SK-N-SH (cell line): ENCODE measurements around the gene IQSEC3. TPM values are rescaled to one million over a fixed set of nuclear protein-coding genes. Genes with fewer than 3 reads are reported as not detected.

Experiments used
- CTCF ChIA-PET: fragments of 300-600, 350-600 bp; formaldehyde crosslinking; extraction: SDS; loops from one replicate; lab custom pipeline; 2021; lab: Yijun Ruan, JAX
- POLR2A ChIA-PET: fragments of 350-600 bp; sonication (Branson Sonifier 250); formaldehyde crosslinking; extraction: SDS; loops from one replicate; lab custom pipeline; 2020; ENCODE audit warnings: antibody characterized with exemption, inconsistent platforms; lab: Yijun Ruan, JAX
- DNase-seq: peaks from one replicate; pipeline ENCODE4 v3.0.0; 2012
- H2AFZ ChIP-seq: fragments of 200-600 bp; sonication (generic); 2 replicates; pipeline ENCODE4 v1.8.1; 2016; ENCODE audit warnings: antibody characterized with exemption, mild to moderate bottlenecking, low read depth
- H3F3A ChIP-seq: fragments of 200-600 bp; sonication (generic); replicated peaks from 2 replicates; pipeline ENCODE3; 2016; ENCODE audit warnings: antibody characterized with exemption, mild to moderate bottlenecking; ENCODE audit not compliant: insufficient read depth
- H3K27ac ChIP-seq, 2 experiments: fragments of 200-500 bp in 1 of 2; fragments of 200-600 bp in 1 of 2; sonication (Bioruptor generic) in 1 of 2; sonication (generic), shearing (Covaris generic) in 1 of 2; 2 replicates each; pipeline versions ENCODE4 v1.5.1 to v1.6.1; 2014 to 2016; ENCODE audit warnings: low read depth in 2 of 2, inconsistent platforms in 1 of 2, low read length in 1 of 2, mild to moderate bottlenecking in 1 of 2, mixed read lengths in 1 of 2
- H3K27me3 ChIP-seq: fragments of 200-600 bp; sonication (generic), shearing (Covaris generic); 2 replicates; pipeline ENCODE4 v1.6.1; 2016; ENCODE audit warnings: mixed run types; ENCODE audit not compliant: insufficient read depth
- H3K36me3 ChIP-seq, 2 experiments: fragments of 200-500 bp in 1 of 2; fragments of 200-600 bp in 1 of 2; sonication (Bioruptor generic) in 1 of 2; sonication (generic) in 1 of 2; replicated peaks in 1 of 2; 2 replicates each; pipeline versions ENCODE3 to v1.5.1; 2014 to 2016; ENCODE audit warnings: low read length in 1 of 2, mild to moderate bottlenecking in 1 of 2; ENCODE audit not compliant: insufficient read depth in 2 of 2, control insufficient read depth in 1 of 2
- H3K4me1 ChIP-seq, 2 experiments: fragments of 200-500 bp in 1 of 2; fragments of 200-600 bp in 1 of 2; sonication (Bioruptor generic) in 1 of 2; sonication (generic), shearing (Covaris generic) in 1 of 2; 2 replicates each; pipeline versions ENCODE4 v1.5.1 to v1.6.1; 2014 to 2016; ENCODE audit warnings: low read depth in 1 of 2, low read length in 1 of 2, mixed run types in 1 of 2; ENCODE audit not compliant: insufficient read depth in 2 of 2, control insufficient read depth in 1 of 2
- H3K4me2 ChIP-seq: fragments of 200-600 bp; sonication (generic), shearing (Covaris generic); 2 replicates; pipeline ENCODE4 v1.6.1; 2017; ENCODE audit warnings: mixed run types
- H3K4me3 ChIP-seq, 2 experiments: fragments of 200-500 bp in 1 of 2; fragments of 200-600 bp in 1 of 2; sonication (Bioruptor generic) in 1 of 2; sonication (generic), shearing (Covaris generic) in 1 of 2; 2 replicates each; pipeline versions ENCODE4 v1.5.1 to v1.8.1; 2014 to 2016; ENCODE audit warnings: low read depth in 2 of 2, inconsistent platforms in 1 of 2, low read length in 1 of 2, mild to moderate bottlenecking in 1 of 2, mixed read lengths in 1 of 2, moderate library complexity in 1 of 2
- H3K79me2 ChIP-seq: fragments of 200-600 bp; sonication (generic); 2 replicates; pipeline ENCODE4 v1.8.1; 2017; ENCODE audit warnings: mild to moderate bottlenecking; ENCODE audit not compliant: insufficient read depth
- H3K9ac ChIP-seq: fragments of 200-600 bp; sonication (generic); 2 replicates; pipeline ENCODE4 v1.6.1; 2017; ENCODE audit warnings: mixed run types
- H3K9me2 ChIP-seq: fragments of 200-600 bp; sonication (generic); 2 replicates; pipeline ENCODE4 v1.6.1; 2017; ENCODE audit warnings: mixed run types
- H3K9me3 ChIP-seq: fragments of 200-600 bp; sonication (generic); 2 replicates; pipeline ENCODE4 v1.6.1; 2017; ENCODE audit warnings: mixed run types, mild to moderate bottlenecking, moderate library complexity
- H4K20me1 ChIP-seq: fragments of 200-600 bp; sonication (generic); 2 replicates; pipeline ENCODE4 v1.6.1; 2017; ENCODE audit warnings: mild to moderate bottlenecking, mixed run types; ENCODE audit not compliant: insufficient read depth
- CHD2 ChIP-seq: fragments of 150-350 bp; IDR thresholded peaks from 2 replicates; pipeline ENCODE4 v1.6.1; 2018; ENCODE audit warnings: low read length; ENCODE audit not compliant: partially characterized antibody
- ELF1 ChIP-seq: IDR thresholded peaks from 2 replicates; pipeline ENCODE4 v1.4.0; 2012
- FOSL2 ChIP-seq: IDR thresholded peaks from 2 replicates; pipeline ENCODE4 v1.4.0; 2012; ENCODE audit warnings: low read depth, mild to moderate bottlenecking, moderate library complexity, borderline replicate concordance
- FOXM1 ChIP-seq: IDR thresholded peaks from 2 replicates; pipeline ENCODE4 v1.4.0; 2012; ENCODE audit warnings: low read depth, mild to moderate bottlenecking
- MEF2A ChIP-seq: IDR thresholded peaks from 2 replicates; pipeline ENCODE4 v1.4.0; 2012; ENCODE audit warnings: low read depth, borderline replicate concordance
- MXI1 ChIP-seq: IDR thresholded peaks from 2 replicates; pipeline ENCODE4 v1.6.1; 2012; ENCODE audit warnings: mild to moderate bottlenecking, low read depth, low read length, improper control_type of control experiment
- NFIC ChIP-seq: IDR thresholded peaks from 2 replicates; pipeline ENCODE4 v1.4.0; 2012; ENCODE audit warnings: borderline replicate concordance
- RAD21 ChIP-seq: IDR thresholded peaks from 2 replicates; pipeline ENCODE4 v1.6.1; 2012; ENCODE audit warnings: mild to moderate bottlenecking, low read length
- RCOR1 ChIP-seq: fragments of 150-350 bp; IDR thresholded peaks from 2 replicates; pipeline ENCODE4 v1.6.1; 2017; ENCODE audit warnings: antibody characterized with exemption, low read length
- RFX5 ChIP-seq: IDR thresholded peaks from 2 replicates; pipeline ENCODE4 v1.6.1; 2012; ENCODE audit warnings: mild to moderate bottlenecking, improper control_type of control experiment, low read length
- TAF1 ChIP-seq: IDR thresholded peaks from 2 replicates; pipeline ENCODE4 v1.6.1; 2012; ENCODE audit warnings: low read depth, mild to moderate bottlenecking, low read length, moderate library complexity, borderline replicate concordance
- TCF12 ChIP-seq: IDR thresholded peaks from 2 replicates; pipeline ENCODE4 v1.4.0; 2012
- TEAD4 ChIP-seq: IDR thresholded peaks from 2 replicates; pipeline ENCODE4 v1.4.0; 2012; ENCODE audit warnings: mild to moderate bottlenecking, borderline replicate concordance; ENCODE audit not compliant: insufficient read depth
- USF2 ChIP-seq: fragments of 150-350 bp; IDR thresholded peaks from 2 replicates; pipeline ENCODE4 v1.6.1; 2017; ENCODE audit warnings: antibody characterized with exemption, low read length, low read depth, borderline replicate concordance
- ZBTB33 ChIP-seq: IDR thresholded peaks from 2 replicates; pipeline ENCODE4 v1.4.0; 2012; ENCODE audit warnings: low read depth, borderline replicate concordance
- WGBS: methylation state at CpG from one replicate; pipeline ENCODE4 v1.1.6; 2017; ENCODE audit warnings: low lambda C conversion rate; 5-methylcytosine and 5-hydroxymethylcytosine counted together
- polyA plus RNA-seq, 3 experiments: library from polyadenylated mRNA; depleted of rRNA; stranded (reverse); fragments of >200 nt; gene quantifications; 2 replicates each; pipeline ENCODE4 v1.2.3, GENCODE V29; 2012
- TF ChIP-seq, protein P1 (sequence below): IDR thresholded peaks from 2 replicates; pipeline ENCODE4 v1.6.1; 2012; ENCODE audit warnings: mild to moderate bottlenecking, low read depth, low read length, moderate library complexity
- TF ChIP-seq, protein P2 (sequence below): IDR thresholded peaks from 2 replicates; pipeline ENCODE4 v1.4.0; 2012; ENCODE audit warnings: low read depth, borderline replicate concordance
- TF ChIP-seq, protein P3 (sequence below): IDR thresholded peaks from 2 replicates; pipeline ENCODE4; 2012

Gene IQSEC3
- polyA plus RNA-seq, 1 of the 3 experiments (the other 2 are of a cell fraction), result 0.02 TPM

GRCh38 chr12:87856-88255 lies 21.3 kb downstream of the IQSEC3 start (continued):
- TF ChIP-seq USF2 (no peak), FOSL2 (no peak), CHD2 (no peak)
- TF ChIP-seq, protein P1, sequence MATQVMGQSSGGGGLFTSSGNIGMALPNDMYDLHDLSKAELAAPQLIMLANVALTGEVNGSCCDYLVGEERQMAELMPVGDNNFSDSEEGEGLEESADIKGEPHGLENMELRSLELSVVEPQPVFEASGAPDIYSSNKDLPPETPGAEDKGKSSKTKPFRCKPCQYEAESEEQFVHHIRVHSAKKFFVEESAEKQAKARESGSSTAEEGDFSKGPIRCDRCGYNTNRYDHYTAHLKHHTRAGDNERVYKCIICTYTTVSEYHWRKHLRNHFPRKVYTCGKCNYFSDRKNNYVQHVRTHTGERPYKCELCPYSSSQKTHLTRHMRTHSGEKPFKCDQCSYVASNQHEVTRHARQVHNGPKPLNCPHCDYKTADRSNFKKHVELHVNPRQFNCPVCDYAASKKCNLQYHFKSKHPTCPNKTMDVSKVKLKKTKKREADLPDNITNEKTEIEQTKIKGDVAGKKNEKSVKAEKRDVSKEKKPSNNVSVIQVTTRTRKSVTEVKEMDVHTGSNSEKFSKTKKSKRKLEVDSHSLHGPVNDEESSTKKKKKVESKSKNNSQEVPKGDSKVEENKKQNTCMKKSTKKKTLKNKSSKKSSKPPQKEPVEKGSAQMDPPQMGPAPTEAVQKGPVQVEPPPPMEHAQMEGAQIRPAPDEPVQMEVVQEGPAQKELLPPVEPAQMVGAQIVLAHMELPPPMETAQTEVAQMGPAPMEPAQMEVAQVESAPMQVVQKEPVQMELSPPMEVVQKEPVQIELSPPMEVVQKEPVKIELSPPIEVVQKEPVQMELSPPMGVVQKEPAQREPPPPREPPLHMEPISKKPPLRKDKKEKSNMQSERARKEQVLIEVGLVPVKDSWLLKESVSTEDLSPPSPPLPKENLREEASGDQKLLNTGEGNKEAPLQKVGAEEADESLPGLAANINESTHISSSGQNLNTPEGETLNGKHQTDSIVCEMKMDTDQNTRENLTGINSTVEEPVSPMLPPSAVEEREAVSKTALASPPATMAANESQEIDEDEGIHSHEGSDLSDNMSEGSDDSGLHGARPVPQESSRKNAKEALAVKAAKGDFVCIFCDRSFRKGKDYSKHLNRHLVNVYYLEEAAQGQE, result no peak

DNA sequence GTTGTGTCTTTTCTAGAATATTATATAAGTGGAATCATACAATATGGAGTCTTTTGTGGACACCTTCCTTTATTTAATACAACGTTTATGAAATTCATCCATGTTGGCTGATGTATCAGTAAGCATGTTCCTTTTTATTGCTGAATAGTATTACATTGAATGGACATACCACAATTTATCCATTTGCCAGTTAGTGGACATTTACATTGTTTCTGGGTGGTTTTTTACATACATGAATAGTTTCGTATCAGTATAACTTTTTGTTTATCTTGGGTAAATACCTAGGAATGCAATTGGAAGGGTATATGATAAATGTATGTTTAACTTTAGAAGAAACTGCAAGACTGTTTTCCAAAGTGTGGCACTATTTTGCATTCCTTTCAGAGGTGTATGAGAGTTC lies 23.1 kb downstream of the IQSEC3 start:
- Histone ChIP-seq H3F3A (no peaks in the 10 kb centered on the region), H3K4me2 (no peak overlapping the region), H3K9me2 (no peaks in the 10 kb centered on the region), H3K4me1 (peaks cover 0 to 9% of the 10 kb centered on the region in 2 experiments; a peak in 1 of 4 replicates), H3K9me3 (no peaks in the 10 kb centered on the region), H3K36me3 (no peaks in the 10 kb centered on the region), H3K27ac (no peak overlapping the region), H3K4me3 (no peak overlapping the region), H3K9ac (no peak overlapping the region), H2AFZ (no peak overlapping the region), H4K20me1 (no peaks in the 10 kb centered on the region), H3K79me2 (no peaks in the 10 kb centered on the region), H3K27me3 (no peaks in the 10 kb centered on the region; the same call in 1 of the 2 replicates)
- no peak for TF ChIP-seq RCOR1
- TF ChIP-seq MEF2A, result no peak
- TF ChIP-seq CHD2, result no peak
- no peak for TF ChIP-seq TAF1
- no peak for TF ChIP-seq RAD21
- no peak for TF ChIP-seq TCF12
- TF ChIP-seq, protein P2, sequence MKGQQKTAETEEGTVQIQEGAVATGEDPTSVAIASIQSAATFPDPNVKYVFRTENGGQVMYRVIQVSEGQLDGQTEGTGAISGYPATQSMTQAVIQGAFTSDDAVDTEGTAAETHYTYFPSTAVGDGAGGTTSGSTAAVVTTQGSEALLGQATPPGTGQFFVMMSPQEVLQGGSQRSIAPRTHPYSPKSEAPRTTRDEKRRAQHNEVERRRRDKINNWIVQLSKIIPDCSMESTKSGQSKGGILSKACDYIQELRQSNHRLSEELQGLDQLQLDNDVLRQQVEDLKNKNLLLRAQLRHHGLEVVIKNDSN, result no peak
- no peak for TF ChIP-seq ZBTB33
- TF ChIP-seq NFIC, result no peak
- TF ChIP-seq ELF1, result no peak
- TF ChIP-seq, protein P3, sequence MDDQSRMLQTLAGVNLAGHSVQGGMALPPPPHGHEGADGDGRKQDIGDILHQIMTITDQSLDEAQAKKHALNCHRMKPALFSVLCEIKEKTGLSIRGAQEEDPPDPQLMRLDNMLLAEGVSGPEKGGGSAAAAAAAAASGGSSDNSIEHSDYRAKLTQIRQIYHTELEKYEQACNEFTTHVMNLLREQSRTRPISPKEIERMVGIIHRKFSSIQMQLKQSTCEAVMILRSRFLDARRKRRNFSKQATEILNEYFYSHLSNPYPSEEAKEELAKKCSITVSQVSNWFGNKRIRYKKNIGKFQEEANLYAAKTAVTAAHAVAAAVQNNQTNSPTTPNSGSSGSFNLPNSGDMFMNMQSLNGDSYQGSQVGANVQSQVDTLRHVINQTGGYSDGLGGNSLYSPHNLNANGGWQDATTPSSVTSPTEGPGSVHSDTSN, result no peak
- TF ChIP-seq MXI1, result no peak
- no peak for TF ChIP-seq RFX5
- no peak for TF ChIP-seq FOXM1
- TF ChIP-seq TEAD4, result no peak
- CTCF ChIA-PET, result no interaction called here
- no peak for DNase-seq
- 28% methylated on average over 2 of the region's 2 CpGs for WGBS
- POLR2A ChIA-PET, result no interaction called here
